ENCODE data around the gene MPV17.
"Not testable (repeated sequence)": the region's sequence is repeated elsewhere in the genome, so short reads cannot be mapped to it uniquely, and the experiment has no call there.

The MPV17 gene

GRCh38 chr2:27298391-27299080 lies 24.4 kb downstream of the MPV17 start:
- peak; percentile 56 for DNase-seq (ENCODE audit: low read depth)

DNA sequence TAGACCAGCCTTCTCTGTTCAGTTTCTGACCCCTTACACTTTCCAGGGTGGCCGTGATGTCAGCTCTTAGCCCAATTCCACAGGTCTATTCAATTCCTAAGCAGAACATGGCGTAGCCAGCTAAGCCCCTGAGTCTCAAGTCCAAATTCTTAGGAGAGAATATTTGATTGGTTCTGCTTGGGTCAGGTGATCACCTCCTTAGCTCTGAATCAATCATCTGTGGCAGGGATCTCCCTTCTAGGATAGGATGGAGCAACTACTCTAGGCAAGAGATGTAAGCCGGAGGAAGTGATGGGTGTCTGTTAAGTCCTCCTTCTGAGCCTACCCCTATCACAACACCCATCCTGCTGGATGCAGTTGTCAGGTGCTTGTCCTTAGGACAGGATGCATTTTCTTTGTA lies 25.7 kb downstream of the MPV17 start:
- no peak for DNase-seq (ENCODE audit: low read depth)

GRCh38 chr2:27296481-27296880 lies 26.4 kb downstream of the MPV17 start:
- no peak for DNase-seq (ENCODE audit: low read depth)

- no peak for DNase-seq (ENCODE audit: low read depth)
Observed at GRCh38 chr2:27294928-27295327, 28.0 kb downstream of the MPV17 start.

- no peak for DNase-seq (ENCODE audit: low read depth)
Observed at GRCh38 chr2:27291865-27292264, 31.0 kb downstream of the MPV17 start.

GRCh38 chr2:27290549-27290948 lies 32.3 kb downstream of the MPV17 start:
- no peak for DNase-seq (ENCODE audit: low read depth)

GRCh38 chr2:27288610-27289009 lies 34.3 kb downstream of the MPV17 start:
- DNase-seq (ENCODE audit: low read depth): no peak

DNA sequence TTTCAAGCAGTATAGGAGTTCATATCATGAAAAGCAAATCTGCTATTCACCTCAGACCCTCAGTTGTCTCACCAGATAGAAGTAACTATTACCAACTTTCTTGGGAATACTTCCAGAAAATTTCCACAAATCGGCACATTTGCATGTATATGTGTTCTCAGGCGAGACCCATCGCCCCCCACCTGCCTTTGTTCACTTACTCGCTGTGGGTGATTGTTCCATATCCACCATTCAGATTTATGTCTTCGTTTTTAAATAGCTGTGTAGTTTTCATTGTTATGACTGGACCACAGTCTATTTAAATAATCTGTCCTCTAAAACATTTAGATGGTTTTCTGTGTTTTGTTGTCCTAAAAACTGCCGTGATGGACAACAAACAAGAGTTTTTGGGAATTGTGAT lies 37.4 kb downstream of the MPV17 start:
- no peak for DNase-seq (ENCODE audit: low read depth)

DNA sequence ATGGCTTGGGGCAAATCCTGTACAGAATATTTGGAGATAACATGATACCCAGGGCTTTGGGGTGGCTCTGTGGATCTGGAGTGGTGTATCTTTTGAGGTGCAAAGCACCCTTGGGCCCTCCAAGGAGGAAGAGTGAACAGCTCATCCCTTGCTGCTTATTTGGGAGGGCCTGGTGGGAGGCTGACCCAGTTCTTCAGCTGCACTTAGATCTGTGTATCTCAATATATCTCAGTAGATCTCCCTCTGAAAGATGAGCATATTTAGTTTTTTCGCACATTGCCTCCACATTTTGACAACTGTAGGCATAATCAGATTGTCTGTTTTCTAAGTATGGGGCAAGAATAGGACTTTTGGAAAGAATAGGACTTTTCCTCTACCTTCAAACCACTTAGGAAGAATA lies 37.9 kb downstream of the MPV17 start:
- no peak for DNase-seq (ENCODE audit: low read depth)

GRCh38 chr2:27282892-27283291 lies 40.0 kb downstream of the MPV17 start:
- DNase-seq (ENCODE audit: low read depth): no peak

DNA sequence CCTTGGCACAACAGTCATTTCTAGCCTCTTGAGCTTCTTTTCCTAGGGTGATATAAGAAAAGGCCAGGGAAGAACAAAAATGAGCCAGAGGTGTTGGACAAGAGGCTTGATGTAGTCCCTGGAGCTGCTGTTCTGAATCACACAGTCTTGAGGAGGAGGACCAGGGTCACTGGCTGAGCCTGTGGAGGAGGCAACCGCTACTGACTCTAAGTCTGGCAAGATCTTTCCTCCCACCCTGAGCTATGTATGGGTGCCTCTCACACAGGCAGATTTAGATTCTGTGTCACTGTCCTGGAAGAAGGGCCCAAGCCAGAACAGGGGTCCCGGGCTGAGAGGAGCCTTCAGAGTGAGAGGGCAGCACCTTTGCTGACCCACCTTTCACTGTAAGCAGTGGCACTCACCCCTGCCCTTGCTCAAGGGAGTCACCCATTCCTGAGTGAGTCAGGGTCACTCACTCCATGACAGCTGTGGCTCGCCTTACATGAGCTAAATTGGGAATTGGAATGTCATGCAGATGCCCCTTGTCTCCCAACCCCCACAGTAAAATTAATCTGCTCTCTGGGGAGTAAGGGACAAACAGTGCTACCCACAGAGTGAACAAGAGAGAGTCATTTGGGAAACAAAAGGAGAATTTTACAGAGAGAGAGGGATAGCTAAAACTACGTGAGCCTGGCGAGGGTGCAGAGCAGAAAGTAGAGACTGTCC lies 40.9 kb downstream of the MPV17 start, which contains the start of gene TRIM54:
Gene TRIM54 (plus strand): TSS at position 575 of the 705 bp plus-strand sequence. CDS start 303 bp downstream, outside the sequence.
- peak; percentile 47 for DNase-seq (ENCODE audit: low read depth)

DNA sequence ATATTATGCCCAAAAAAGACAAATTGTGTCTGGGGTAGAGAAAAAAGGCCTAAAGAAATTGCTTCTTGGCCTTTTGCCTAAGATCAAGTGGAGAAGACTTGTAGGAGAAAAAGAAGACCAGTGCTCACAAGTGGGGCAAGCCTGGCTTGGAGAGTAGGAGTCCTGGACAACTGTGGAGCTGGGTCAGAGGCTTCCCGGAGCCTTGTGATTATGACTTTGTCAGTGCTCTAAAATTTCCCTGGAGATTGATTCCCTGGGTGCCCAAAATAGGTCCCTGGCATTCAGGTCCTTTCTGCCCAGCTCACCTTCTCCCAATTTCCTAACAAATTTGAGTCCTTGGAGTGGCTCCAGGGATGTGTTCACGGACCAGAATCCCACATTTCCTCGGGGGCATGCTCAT lies 41.5 kb downstream of the MPV17 start:
- no peak for DNase-seq (ENCODE audit: low read depth)

- DNase-seq (ENCODE audit: low read depth): no peak
Observed at GRCh38 chr2:27280826-27281225, 42.1 kb downstream of the MPV17 start.

DNA sequence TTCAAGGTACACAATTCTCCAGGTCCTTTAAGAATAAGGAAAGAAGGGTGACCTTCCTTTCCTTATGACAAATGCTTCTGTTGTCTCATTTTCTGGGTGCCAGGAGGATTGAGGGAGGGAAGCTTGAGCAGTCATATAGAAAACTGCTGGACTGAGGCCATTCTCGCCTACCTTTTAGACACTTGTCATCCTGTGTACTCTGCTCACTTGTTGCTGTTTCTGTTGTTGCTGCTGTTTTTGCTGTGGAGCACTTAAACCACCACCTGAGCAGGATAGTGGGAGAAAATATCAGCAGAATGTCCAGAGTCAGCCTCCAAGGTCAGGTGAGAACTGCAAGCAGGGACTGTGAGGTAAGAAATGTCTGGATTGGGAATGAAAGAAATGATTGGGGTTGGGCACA lies 44.9 kb downstream of the MPV17 start:
- no peak for DNase-seq (ENCODE audit: low read depth)

GRCh38 chr2:27275211-27276150 lies 47.4 kb downstream of the MPV17 start, which contains the start of gene DNAJC5G:
Gene DNAJC5G (plus strand): TSS chr2:27275433. CDS start chr2:27276729, 1,296 bp downstream.
- DNase-seq (ENCODE audit: low read depth): no peak

DNA sequence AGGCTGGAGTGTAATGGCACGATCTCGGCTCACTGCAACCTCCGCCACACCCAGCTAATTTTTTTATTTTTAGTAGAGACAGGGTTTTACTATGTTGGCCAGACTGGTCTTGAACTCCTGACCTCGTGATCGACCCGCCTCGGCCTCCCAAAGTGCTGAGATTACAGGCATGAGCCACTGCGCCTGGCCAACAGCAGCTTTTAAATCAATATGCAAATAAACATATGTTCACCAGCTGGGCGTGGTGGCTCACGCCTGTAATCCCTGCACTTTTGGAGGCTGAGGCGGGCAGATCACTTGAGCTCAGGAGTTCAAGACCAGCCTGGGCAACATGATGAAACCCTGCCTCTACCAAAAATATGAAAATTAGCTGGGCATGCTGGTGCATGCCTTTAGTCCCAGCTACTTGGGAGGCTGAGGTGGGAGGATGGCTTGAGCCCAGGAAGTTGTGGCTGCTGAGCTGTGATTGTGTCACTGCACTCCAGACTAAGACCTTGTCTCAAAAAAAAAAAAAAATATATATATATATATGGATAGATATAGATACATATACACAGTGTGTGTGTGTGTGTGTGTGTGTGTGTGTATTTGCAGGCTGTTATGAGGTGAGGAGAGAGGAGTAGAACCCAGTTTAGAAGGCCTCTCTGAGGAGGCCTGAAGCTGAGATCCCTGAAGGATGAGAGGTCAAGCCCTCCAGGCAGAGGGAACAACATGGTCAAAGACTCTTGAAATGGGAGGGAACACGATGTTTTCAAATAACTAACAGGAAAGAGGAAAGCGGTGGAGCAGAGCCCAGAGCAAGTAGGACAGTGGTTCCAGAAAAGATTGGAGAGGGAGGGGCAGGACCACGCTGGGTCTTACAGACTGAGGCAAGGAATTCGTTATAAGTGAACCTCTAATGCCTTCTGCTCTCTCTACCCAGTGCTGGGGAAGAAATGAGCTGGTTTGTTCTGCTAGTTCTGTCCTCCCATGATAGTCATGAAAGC lies 50.1 kb downstream of the MPV17 start:
- DNase-seq (ENCODE audit: low read depth): not testable (repeated sequence)

- DNase-seq (ENCODE audit: low read depth): no peak
Observed at GRCh38 chr2:27271631-27272340, 51.1 kb downstream of the MPV17 start.

- DNase-seq (ENCODE audit: low read depth): no peak
Observed at GRCh38 chr2:27270670-27271069, 52.2 kb downstream of the MPV17 start.

- no peak for DNase-seq (ENCODE audit: low read depth)
Observed at GRCh38 chr2:27270131-27270530, 52.8 kb downstream of the MPV17 start.

DNA sequence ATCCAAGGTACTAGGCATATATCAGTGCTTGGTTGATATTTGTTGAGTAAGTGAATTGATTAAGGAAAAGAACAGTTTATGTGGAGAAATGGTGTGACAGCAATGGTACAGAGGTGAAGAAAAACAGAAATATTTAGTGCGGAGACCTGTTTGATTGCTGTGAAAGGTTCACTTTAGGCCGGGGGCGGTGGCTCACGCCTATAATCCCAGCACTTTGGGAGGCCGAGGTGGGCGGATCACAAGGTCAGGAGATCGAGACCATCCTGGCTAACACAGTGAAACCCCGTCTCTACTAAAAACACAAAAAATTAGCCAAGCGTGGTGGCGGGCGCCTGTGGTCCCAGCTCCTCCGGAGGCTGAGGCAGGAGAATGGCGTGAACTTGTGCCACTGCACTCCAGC lies 54.6 kb downstream of the MPV17 start:
- not testable (repeated sequence) for DNase-seq (ENCODE audit: low read depth)

- DNase-seq (ENCODE audit: low read depth): no peak
Observed at GRCh38 chr2:27265536-27265870, 57.4 kb downstream of the MPV17 start.

All from EH (cell line).